Large intestine (tissue), 3 donors: ENCODE data around the gene NEK6. TPM values are rescaled to one million over a fixed set of nuclear protein-coding genes. Genes with fewer than 3 reads are reported as not detected.

Experiments used
- DNase-seq, 2 donors: peaks; one replicate each; pipeline versions ENCODE4 v3.0.0 to v3.0.0-alpha.2; 2013
- H3K27ac ChIP-seq: one replicate; pipeline ENCODE4 v1.5.1; 2013; ENCODE audit warnings: low read length
- H3K27me3 ChIP-seq: 2 replicates; pipeline ENCODE4 v1.6.1; 2013; ENCODE audit warnings: low read length; ENCODE audit not compliant: control insufficient read depth, insufficient read depth
- H3K36me3 ChIP-seq: 2 replicates; pipeline ENCODE4 v1.6.1; 2013; ENCODE audit warnings: low read length; ENCODE audit not compliant: control insufficient read depth, insufficient read depth
- H3K4me1 ChIP-seq: one replicate; pipeline ENCODE4 v1.6.1; 2013; ENCODE audit warnings: low read length; ENCODE audit not compliant: control insufficient read depth, insufficient read depth
- H3K4me3 ChIP-seq: one replicate; pipeline ENCODE4 v1.5.1; 2013; ENCODE audit warnings: low read length
- H3K9me3 ChIP-seq: one replicate; pipeline ENCODE4 v1.6.1; 2013; ENCODE audit warnings: mild to moderate bottlenecking, low read depth, low read length, moderate library complexity; ENCODE audit not compliant: control insufficient read depth
- WGBS: methylation state at CpG from one replicate; pipeline ENCODE4 v1.1.5; 2013; ENCODE audit warnings: low lambda C conversion rate; ENCODE audit not compliant: insufficient coverage; 5-methylcytosine and 5-hydroxymethylcytosine counted together
- polyA plus RNA-seq: library from polyadenylated mRNA; unstranded; fragments of 120-200 nt; gene quantifications from one replicate; pipeline ENCODE4 v1.2.1, GENCODE V29; 2013

The NEK6 gene
- polyA plus RNA-seq, 1 donor: 28.2 TPM

DNA sequence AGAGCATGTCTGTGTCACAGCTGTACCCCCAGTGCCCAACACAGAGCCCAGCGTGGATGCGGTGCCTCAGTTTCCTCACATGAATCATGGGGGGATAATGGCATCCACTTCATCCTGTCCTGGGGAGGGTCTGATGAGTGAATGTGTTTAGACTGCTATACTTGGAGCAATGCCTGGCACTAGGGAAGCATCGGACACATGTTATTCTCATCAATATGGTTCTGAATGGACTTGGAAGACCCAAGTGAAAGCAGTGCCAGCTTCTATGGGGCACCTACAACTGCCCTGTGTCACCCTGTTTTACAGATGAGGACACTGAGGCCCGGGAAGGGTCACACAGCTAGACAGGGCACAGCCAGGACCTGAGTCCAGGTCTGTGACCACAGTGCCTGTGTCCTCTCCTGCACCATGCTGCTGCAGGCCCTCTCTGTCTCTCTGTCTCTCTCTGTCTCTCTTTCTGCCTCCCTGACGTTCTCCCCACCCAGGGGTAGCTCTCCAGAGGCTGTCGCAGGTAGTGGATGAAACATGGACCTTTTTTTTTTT lies 42.3 kb upstream of the NEK6 start:
- Histone ChIP-seq H3K9me3 (no peaks in the 10 kb centered on the region), H3K36me3 (no peaks in the 10 kb centered on the region), H3K4me3 (no peak overlapping the region), H3K4me1 (peaks cover 9% of the 10 kb centered on the region), H3K27me3 (no peaks in the 10 kb centered on the region), H3K27ac (no peak overlapping the region)
- no peak for DNase-seq
- WGBS: no CpG with 5 or more reads among the region's 6 CpGs

DNA sequence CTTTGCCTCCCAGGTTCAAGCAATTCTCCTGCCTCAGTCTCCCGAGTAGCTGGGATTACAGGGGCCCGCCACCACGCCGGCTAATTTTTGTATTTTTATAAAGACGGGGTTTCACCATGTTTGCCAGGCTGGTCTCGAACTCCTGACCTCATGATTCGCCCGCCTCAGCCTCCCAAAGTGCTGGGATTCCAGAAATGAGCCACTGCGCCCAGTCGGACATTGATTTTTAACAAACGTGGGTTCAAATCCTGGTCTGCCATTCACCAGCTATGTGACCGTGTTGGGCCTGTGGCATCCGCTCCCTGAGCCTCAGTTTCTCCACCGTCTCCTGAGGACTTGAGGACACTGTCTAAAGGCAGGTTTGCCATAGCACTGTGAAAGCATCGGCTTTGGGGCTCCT lies 41.8 kb upstream of the NEK6 start:
- Histone ChIP-seq H3K36me3 (no peaks in the 10 kb centered on the region), H3K4me1 (peaks cover 9% of the 10 kb centered on the region), H3K9me3 (no peaks in the 10 kb centered on the region), H3K27ac (no peak overlapping the region), H3K4me3 (no peak overlapping the region), H3K27me3 (no peaks in the 10 kb centered on the region)
- WGBS: no CpG with 5 or more reads among the region's 15 CpGs
- no peak for DNase-seq

DNA sequence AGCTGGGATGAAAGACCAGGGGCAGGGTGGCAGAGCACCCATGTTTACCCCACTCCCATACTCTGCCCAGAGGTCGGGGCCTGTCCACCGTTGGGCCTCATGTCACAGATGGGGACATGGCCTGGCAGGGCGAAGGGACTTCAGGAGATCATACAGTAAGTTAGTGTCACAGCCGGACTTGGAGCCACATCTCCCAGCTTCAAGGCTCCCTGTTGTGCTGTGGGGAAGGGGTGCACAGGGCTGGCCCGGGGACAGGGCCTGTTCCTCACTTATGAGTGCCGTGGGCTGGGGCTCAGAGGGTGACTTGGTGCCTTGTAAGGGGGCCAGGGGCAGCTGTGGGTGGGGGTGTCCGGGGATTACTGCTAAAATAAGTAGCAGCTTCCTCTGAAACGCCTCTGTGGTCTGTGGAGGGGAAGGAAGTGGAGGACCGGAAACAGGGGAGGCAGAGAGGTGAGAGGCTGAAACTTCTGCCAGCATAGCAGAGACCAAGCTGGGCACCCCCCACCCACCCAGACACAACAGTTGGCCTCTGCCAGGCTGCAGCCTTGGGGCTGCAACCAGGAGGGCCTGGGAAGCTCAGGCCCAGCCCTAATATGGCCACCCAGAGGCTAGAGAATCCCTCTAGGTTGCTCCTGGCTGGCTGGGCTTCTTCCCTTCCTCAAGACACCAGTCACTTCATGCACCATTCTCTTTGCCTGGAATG lies 41.1 kb upstream of the NEK6 start:
- H3K27ac ChIP-seq: no peak overlapping the region
- no peaks in the 10 kb centered on the region for H3K27me3 ChIP-seq
- WGBS: no CpG with 5 or more reads among the region's 9 CpGs
- H3K36me3 ChIP-seq: no peaks in the 10 kb centered on the region
- H3K4me1 ChIP-seq: peaks cover 12% of the 10 kb centered on the region
- H3K9me3 ChIP-seq: no peaks in the 10 kb centered on the region
- H3K4me3 ChIP-seq: no peak overlapping the region
- DNase-seq: no peak

DNA sequence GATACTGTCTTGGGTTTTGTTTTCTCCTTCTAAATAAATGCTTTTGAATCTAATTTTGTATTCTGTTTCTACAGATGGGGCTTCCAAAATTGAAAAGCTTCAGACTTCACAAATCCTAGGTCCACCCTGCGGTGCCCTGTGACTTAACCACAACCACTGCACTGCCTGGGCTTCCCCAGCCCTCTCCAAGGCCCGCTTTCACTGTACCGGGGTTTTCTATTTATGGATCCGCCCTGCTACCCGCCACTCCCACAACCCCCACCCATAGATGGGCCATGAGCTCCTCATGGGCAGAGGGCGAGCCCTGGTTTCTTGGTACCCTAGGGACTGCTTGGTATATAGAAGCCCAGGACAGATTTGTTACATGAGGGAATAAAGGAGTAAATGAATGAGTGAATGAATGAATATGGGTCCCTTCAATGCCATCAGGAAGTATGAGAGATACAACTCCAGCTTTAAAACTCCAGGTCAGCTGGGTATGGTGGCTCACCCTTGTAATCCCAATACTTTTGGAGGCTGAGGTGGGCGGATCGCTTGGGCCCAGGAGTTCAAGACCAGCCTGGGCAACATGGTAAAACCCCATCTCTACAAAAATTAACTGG lies 39.8 kb upstream of the NEK6 start:
- no peak for DNase-seq
- peaks cover 23% of the 10 kb centered on the region for H3K4me1 ChIP-seq
- H3K9me3 ChIP-seq: no peaks in the 10 kb centered on the region
- H3K27me3 ChIP-seq: no peaks in the 10 kb centered on the region
- H3K4me3 ChIP-seq: no peak overlapping the region
- H3K27ac ChIP-seq: no peak overlapping the region
- H3K36me3 ChIP-seq: no peaks in the 10 kb centered on the region
- WGBS: no CpG with 5 or more reads among the region's 8 CpGs

DNA sequence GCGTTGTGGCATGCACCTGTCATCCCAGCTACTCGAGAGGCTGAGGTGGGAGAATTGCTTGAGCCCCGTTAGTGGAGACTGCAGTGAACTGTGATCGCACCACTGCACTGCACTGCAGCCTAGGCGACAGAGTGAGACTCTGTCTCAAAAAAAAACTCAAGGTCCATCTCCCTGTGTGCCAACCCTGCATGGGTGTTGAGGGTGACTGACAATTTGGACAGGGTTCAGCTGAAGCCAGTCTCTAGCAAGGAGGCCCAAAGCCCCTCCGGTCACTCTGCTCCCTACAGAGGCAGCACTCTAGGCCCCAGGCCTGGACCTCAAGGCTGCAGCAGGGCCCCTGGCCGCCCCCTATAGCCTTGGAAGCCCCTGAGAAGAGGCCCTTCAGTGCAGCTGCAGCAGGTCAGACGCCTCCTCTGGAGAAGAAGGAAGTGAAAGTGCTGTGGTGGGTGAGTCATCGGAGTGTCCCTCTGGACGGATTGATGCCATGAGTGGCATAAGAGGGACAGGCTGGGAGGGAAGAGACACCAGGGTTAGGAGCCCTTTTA lies 39.2 kb upstream of the NEK6 start:
- H3K36me3 ChIP-seq: no peaks in the 10 kb centered on the region
- H3K4me3 ChIP-seq: no peak overlapping the region
- H3K27ac ChIP-seq: no peak overlapping the region
- peak; percentile 51 to 64 for DNase-seq
- H3K4me1 ChIP-seq: peaks cover 29% of the 10 kb centered on the region
- no CpG with 5 or more reads among the region's 10 CpGs for WGBS
- no peaks in the 10 kb centered on the region for H3K27me3 ChIP-seq
- H3K9me3 ChIP-seq: no peaks in the 10 kb centered on the region

DNA sequence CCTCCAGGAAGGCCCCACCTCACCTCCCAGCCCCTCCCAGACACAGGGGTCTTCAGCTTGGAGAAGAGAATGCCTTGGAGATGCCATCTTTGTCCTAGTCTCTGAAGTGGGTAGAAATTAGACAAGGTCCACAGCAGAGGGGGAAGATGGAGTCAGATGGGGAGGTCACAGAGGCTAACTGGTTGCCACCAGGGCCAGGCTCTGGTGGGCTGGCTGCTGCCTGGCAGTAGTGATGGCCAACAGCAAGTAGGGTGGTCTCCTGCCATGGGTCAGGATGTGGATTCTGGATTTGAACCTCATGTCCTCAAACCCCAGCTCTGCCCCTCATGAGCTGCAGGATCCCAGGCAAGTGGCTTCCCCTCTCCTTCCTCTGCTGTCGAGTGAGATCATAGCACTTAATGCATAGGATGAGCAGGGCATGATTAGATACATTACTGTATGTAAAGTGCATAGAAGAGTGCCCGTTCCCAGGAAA lies 38.7 kb upstream of the NEK6 start:
- DNase-seq: no peak
- H3K27me3 ChIP-seq: no peaks in the 10 kb centered on the region
- no peak overlapping the region for H3K27ac ChIP-seq
- WGBS: no CpG with 5 or more reads among the region's 2 CpGs
- no peaks in the 10 kb centered on the region for H3K9me3 ChIP-seq
- peaks cover 34% of the 10 kb centered on the region for H3K4me1 ChIP-seq
- H3K36me3 ChIP-seq: no peaks in the 10 kb centered on the region
- no peak overlapping the region for H3K4me3 ChIP-seq

DNA sequence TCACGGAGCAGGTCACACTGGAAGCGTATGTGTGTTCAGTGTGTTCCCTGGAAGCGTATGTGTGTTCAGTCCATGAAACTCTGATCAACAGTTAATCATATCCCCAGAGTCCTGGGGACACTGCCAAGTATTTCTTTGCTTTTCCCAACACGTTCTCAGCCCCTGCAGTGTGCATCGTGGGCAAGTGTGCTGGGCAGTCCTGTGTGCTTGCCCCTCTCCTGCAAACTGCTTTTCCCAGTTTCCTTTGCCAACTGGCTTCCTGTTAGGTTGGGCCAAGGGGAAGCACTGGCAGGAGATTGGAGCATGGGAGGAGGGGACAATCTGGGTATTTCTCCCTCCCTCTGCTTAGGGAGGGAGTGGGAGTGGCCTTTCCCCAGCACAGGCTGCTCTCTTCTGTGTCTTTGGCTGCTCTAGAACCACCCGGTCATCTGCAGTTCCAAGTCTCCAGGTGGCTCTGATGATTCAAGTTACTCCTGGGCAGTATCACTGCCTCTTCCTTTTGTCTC lies 36.8 kb upstream of the NEK6 start:
- Histone ChIP-seq H3K36me3 (no peaks in the 10 kb centered on the region), H3K4me1 (peaks cover 38% of the 10 kb centered on the region), H3K9me3 (no peaks in the 10 kb centered on the region), H3K4me3 (no peak overlapping the region), H3K27me3 (no peaks in the 10 kb centered on the region), H3K27ac (no peak overlapping the region)
- DNase-seq: peak in 1 of 2 donors; percentile 26
- no CpG with 5 or more reads among the region's 6 CpGs for WGBS

DNA sequence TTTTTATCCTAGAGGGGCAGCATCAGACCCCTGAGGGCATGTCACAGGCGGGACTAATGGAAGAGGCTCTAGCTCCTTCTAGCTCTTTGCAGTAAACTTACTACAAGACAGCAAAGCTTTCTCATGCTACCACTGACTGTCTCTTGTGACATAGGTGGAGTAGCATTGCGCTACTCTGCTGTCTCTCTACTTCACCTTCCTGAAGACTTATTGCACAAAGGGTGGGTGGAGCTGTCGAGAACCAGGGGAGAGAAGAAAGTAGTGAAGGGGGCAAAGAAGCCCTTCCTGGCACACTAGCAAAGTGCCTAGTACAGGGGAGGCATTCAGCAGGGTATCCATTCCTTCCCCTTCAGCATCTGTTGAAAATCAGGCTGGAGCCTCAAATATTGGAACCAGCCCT lies 36.1 kb upstream of the NEK6 start:
- H3K36me3 ChIP-seq: no peaks in the 10 kb centered on the region

DNA sequence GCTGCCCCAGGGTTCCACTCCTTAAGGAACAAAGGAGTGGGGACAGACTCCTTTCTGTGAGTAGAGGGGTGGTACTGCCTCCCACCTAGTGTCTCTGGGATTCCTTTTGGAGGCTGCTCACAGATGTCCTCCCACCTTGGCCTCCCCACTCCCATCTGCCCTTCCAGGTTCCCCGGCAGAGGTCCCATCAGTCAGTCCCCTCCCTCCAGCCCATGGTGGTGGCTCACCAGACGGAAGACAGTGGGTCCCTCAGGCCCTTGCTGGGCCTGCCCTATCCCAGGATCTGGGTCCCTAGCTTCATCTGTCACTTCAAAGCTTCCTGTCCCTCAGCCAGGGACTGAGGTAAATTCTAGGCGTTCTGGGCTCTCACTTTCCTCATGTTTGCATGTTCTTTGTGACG lies 35.6 kb upstream of the NEK6 start:
- H3K9me3 ChIP-seq: no peaks in the 10 kb centered on the region
- H3K36me3 ChIP-seq: no peaks in the 10 kb centered on the region
- no peak for DNase-seq
- no peak overlapping the region for H3K27ac ChIP-seq
- no peaks in the 10 kb centered on the region for H3K27me3 ChIP-seq
- WGBS: no CpG with 5 or more reads among the region's 4 CpGs
- H3K4me1 ChIP-seq: peaks cover 38% of the 10 kb centered on the region
- no peak overlapping the region for H3K4me3 ChIP-seq

More for the DNA sequence above, 36.1 kb upstream of the NEK6 start:
- peaks cover 38% of the 10 kb centered on the region for H3K4me1 ChIP-seq
- no peaks in the 10 kb centered on the region for H3K27me3 ChIP-seq
- no peak overlapping the region for H3K4me3 ChIP-seq
- no peaks in the 10 kb centered on the region for H3K9me3 ChIP-seq
- DNase-seq: no peak
- H3K27ac ChIP-seq: no peak overlapping the region
- 100% methylated on average over 1 of the region's 3 CpGs for WGBS

DNA sequence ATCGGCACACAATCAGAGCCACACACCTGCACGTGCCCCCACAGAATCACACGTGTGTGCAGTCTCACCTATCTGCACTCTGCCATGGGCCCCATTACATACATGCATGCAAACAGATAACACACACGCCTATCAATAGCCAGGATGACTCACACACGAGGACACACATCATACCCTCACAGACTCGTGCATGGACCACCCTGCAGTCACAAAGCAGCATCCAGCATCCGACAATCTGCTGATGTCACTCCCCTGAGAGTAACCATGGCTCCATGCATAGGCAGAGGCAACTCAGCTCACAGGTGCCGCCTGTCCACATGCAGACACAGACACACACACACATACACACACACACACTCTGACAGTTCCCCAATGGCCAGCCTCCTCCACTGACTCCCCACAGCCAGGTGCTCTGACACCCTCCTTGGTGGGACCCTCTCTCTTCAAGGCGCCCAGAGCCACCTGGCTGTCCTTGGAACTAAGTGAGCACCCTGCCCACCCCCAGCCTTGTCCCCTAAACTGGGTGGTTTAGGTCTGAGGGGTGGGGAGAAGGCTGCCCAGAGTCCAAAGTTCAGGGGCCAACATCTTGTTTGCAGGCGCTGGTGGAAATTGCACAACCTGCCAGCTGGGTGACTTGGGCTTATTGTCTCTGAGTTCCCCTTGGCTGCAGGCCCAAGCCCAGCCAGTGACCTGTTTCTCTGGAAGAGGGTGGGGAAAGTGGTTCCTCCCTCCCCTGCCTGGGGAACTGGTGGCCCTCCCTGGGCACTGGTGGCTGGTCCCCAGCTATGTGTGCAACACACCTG lies 34.6 kb upstream of the NEK6 start:
- H3K27ac ChIP-seq: peak overlapping the region; percentile 92
- peaks cover 38% of the 10 kb centered on the region for H3K4me1 ChIP-seq
- DNase-seq: peak; percentile 96 to 98
- H3K36me3 ChIP-seq: no peaks in the 10 kb centered on the region
- no CpG with 5 or more reads among the region's 10 CpGs for WGBS
- H3K27me3 ChIP-seq: no peaks in the 10 kb centered on the region
- no peak overlapping the region for H3K4me3 ChIP-seq
- no peaks in the 10 kb centered on the region for H3K9me3 ChIP-seq
